SK-N-SH (cell line): ENCODE results near the gene CPNE7.

Source experiments
- CHD2 ChIP-seq: fragments of 150-350 bp; IDR thresholded peaks from 2 replicates; pipeline ENCODE4 v1.6.1; 2018; ENCODE audit warnings: low read length; ENCODE audit not compliant: partially characterized antibody
- EP300 ChIP-seq, 2 experiments: IDR thresholded peaks; 2 replicates each; pipeline versions ENCODE4 v1.4.0 to v1.6.1; 2012; ENCODE audit warnings: borderline replicate concordance in 1 of 2, low read depth in 1 of 2, low read length in 1 of 2
- FOXM1 ChIP-seq: IDR thresholded peaks from 2 replicates; pipeline ENCODE4 v1.4.0; 2012; ENCODE audit warnings: low read depth, mild to moderate bottlenecking
- POLR2AphosphoS5 ChIP-seq: IDR thresholded peaks from 2 replicates; pipeline ENCODE4 v1.6.1; 2012; ENCODE audit warnings: low read depth, low read length
- RXRA ChIP-seq: IDR thresholded peaks from 2 replicates; pipeline ENCODE4 v1.4.0; 2012; ENCODE audit warnings: low read depth, mild to moderate bottlenecking, borderline replicate concordance
- TF ChIP-seq, protein P1 (sequence below): fragments of 200-600 bp; sonication (generic); IDR thresholded peaks from 2 replicates; pipeline ENCODE4 v1.6.1; 2017; ENCODE audit warnings: antibody characterized with exemption, mild to moderate bottlenecking, moderate library complexity
- TF ChIP-seq, protein P2 (sequence below): fragments of 150-350 bp; IDR thresholded peaks from 2 replicates; pipeline ENCODE4 v1.6.1; 2017; ENCODE audit warnings: antibody characterized with exemption, low read length, low read depth, borderline replicate concordance
- TF ChIP-seq, protein P3 (sequence below): IDR thresholded peaks from 2 replicates; pipeline ENCODE4 v1.4.0; 2012; ENCODE audit warnings: low read depth

DNA sequence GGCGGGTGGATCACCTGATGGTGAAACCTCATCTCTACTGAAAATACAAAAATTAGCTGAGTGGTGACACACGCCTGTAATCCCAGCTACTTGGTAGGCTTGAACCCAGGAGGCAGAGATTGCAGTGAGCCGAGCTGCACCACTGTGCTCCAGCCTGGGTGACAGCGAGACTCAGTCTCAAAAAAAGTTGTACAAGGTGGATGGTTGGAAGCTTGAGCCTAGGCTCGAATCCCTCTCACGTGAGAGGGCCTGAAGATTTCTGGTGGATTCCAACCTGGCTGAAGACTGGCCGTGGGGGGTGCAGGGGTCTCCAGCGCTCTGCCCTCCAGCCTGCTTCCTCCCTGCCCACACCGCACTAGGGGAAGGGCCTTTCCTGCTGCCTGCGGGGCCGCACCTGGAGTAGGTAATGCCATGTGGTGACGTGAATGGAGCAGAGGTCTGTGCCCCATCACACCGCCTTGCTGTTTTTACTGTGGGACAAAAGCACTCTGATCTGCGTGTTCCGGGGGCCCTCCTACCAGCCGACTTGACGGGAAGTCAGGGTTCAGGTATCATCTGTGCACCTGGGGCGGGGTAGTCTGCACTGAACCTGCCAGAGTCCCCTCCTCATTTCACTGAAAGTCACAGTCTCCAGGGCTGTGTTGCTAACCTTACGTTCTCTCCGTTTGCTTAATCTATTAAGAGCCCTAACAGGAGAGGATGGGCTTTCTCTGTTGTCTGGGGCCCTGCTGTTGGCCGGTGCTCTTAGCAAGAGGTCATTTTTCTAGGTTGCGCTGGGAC is 10.9 kb upstream of the CPNE7 start:
- TF ChIP-seq, protein P1, sequence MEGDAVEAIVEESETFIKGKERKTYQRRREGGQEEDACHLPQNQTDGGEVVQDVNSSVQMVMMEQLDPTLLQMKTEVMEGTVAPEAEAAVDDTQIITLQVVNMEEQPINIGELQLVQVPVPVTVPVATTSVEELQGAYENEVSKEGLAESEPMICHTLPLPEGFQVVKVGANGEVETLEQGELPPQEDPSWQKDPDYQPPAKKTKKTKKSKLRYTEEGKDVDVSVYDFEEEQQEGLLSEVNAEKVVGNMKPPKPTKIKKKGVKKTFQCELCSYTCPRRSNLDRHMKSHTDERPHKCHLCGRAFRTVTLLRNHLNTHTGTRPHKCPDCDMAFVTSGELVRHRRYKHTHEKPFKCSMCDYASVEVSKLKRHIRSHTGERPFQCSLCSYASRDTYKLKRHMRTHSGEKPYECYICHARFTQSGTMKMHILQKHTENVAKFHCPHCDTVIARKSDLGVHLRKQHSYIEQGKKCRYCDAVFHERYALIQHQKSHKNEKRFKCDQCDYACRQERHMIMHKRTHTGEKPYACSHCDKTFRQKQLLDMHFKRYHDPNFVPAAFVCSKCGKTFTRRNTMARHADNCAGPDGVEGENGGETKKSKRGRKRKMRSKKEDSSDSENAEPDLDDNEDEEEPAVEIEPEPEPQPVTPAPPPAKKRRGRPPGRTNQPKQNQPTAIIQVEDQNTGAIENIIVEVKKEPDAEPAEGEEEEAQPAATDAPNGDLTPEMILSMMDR, result no peak
- TF ChIP-seq CHD2 (no peak), POLR2AphosphoS5 (0 out of 2 replicates have a peak, but pooled peaks have one; percentile 4), EP300 (IDR thresholded peaks at IDR 0.05; ENCODE audit: borderline replicate concordance in 1 of 2, low read depth in 1 of 2, low read length in 1 of 2) (no peak), RXRA (no peak), FOXM1 (no peak)
- TF ChIP-seq, protein P2, sequence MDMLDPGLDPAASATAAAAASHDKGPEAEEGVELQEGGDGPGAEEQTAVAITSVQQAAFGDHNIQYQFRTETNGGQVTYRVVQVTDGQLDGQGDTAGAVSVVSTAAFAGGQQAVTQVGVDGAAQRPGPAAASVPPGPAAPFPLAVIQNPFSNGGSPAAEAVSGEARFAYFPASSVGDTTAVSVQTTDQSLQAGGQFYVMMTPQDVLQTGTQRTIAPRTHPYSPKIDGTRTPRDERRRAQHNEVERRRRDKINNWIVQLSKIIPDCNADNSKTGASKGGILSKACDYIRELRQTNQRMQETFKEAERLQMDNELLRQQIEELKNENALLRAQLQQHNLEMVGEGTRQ, result no peak
- TF ChIP-seq, protein P3, sequence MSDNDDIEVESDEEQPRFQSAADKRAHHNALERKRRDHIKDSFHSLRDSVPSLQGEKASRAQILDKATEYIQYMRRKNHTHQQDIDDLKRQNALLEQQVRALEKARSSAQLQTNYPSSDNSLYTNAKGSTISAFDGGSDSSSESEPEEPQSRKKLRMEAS, result no peak
